Coronary artery (tissue), 2 donors: ENCODE measurements around the gene VMP1.

Experiments used
- DNase-seq: peaks from one replicate; pipeline ENCODE4 v3.0.0-alpha.2; 2017; ENCODE audit warnings: low spot score
- H3K27ac ChIP-seq, 2 donors: fragments of 200-600 bp; sonication (generic); one replicate each; pipeline ENCODE4 v1.5.1; 2016 to 2019
- H3K4me3 ChIP-seq: fragments of 200-600 bp; sonication (generic); 2 replicates; pipeline ENCODE4 v1.5.1; 2016; ENCODE audit warnings: mild to moderate bottlenecking, moderate library complexity
- CTCF ChIP-seq: fragments of 200-600 bp; sonication (generic); IDR thresholded peaks from one replicate; pipeline ENCODE4 v1.5.1; 2019; ENCODE audit warnings: antibody characterized with exemption

Gene VMP1

GRCh38 chr17:59734226-59734625 is 26.8 kb downstream of the VMP1 start:
- no peak overlapping the region for H3K27ac ChIP-seq
- DNase-seq, result no peak
- no peak for TF ChIP-seq CTCF
- H3K4me3 ChIP-seq, result no peak overlapping the region

GRCh38 chr17:59737324-59737723 is 29.9 kb downstream of the VMP1 start:
- no peak for TF ChIP-seq CTCF
- H3K27ac ChIP-seq, result no peak overlapping the region
- H3K4me3 ChIP-seq, result no peak overlapping the region
- DNase-seq, result no peak

GRCh38 chr17:59743842-59744241 is 36.4 kb downstream of the VMP1 start:
- Histone ChIP-seq H3K4me3 (no peak overlapping the region), H3K27ac (no peak overlapping the region)
- no peak for DNase-seq
- no peak for TF ChIP-seq CTCF

GRCh38 chr17:59745040-59745439 is 37.6 kb downstream of the VMP1 start:
- no peak for DNase-seq
- H3K4me3 ChIP-seq, result no peak overlapping the region
- no peak for TF ChIP-seq CTCF
- no peak overlapping the region for H3K27ac ChIP-seq

GRCh38 chr17:59746849-59747445 is 39.5 kb downstream of the VMP1 start:
- Histone ChIP-seq H3K4me3 (no peak overlapping the region), H3K27ac (no peak overlapping the region)
- peak; percentile 16 for TF ChIP-seq CTCF
- DNase-seq, result no peak

GRCh38 chr17:59748591-59748990 is 41.1 kb downstream of the VMP1 start:
- no peak for TF ChIP-seq CTCF
- Histone ChIP-seq H3K4me3 (no peak overlapping the region), H3K27ac (no peak overlapping the region)
- DNase-seq, result no peak

- no peak for TF ChIP-seq CTCF
- no peak overlapping the region for H3K4me3 ChIP-seq
- no peak overlapping the region for H3K27ac ChIP-seq
- no peak for DNase-seq
These were observed 44.5 kb downstream of the VMP1 start for GRCh38 chr17:59751955-59752413.
